Large intestine (tissue), 3 donors: ENCODE measurements around the gene TOP3B. TPM values are rescaled to one million over a fixed set of nuclear protein-coding genes. Genes with fewer than 3 reads are reported as not detected.
"Not testable (repeated sequence)": the region's sequence is repeated elsewhere in the genome, so short reads cannot be mapped to it uniquely, and the experiment has no call there.

ENCODE experiments used
- DNase-seq, 2 donors: peaks; one replicate each; pipeline versions ENCODE4 v3.0.0 to v3.0.0-alpha.2; 2013
- H3K27ac ChIP-seq: one replicate; pipeline ENCODE4 v1.5.1; 2013; ENCODE audit warnings: low read length
- H3K27me3 ChIP-seq: 2 replicates; pipeline ENCODE4 v1.6.1; 2013; ENCODE audit warnings: low read length; ENCODE audit not compliant: control insufficient read depth, insufficient read depth
- H3K36me3 ChIP-seq: 2 replicates; pipeline ENCODE4 v1.6.1; 2013; ENCODE audit warnings: low read length; ENCODE audit not compliant: control insufficient read depth, insufficient read depth
- H3K4me1 ChIP-seq: one replicate; pipeline ENCODE4 v1.6.1; 2013; ENCODE audit warnings: low read length; ENCODE audit not compliant: control insufficient read depth, insufficient read depth
- H3K4me3 ChIP-seq: one replicate; pipeline ENCODE4 v1.5.1; 2013; ENCODE audit warnings: low read length
- H3K9me3 ChIP-seq: one replicate; pipeline ENCODE4 v1.6.1; 2013; ENCODE audit warnings: mild to moderate bottlenecking, low read depth, low read length, moderate library complexity; ENCODE audit not compliant: control insufficient read depth
- WGBS: methylation state at CpG from one replicate; pipeline ENCODE4 v1.1.5; 2013; ENCODE audit warnings: low lambda C conversion rate; ENCODE audit not compliant: insufficient coverage; 5-methylcytosine and 5-hydroxymethylcytosine counted together
- polyA plus RNA-seq: library from polyadenylated mRNA; unstranded; fragments of 120-200 nt; gene quantifications from one replicate; pipeline ENCODE4 v1.2.1, GENCODE V29; 2013

The TOP3B gene
- polyA plus RNA-seq, 1 donor, result 32.3 TPM

GRCh38 chr22:21942407-21943343 is 39.9 kb downstream of the TOP3B start:
- Histone ChIP-seq H3K4me1 (peaks cover 2% of the 10 kb centered on the region), H3K9me3 (no peaks in the 10 kb centered on the region), H3K4me3 (no peak overlapping the region), H3K27ac (peak overlapping the region; percentile 17), H3K36me3 (peaks cover 24% of the 10 kb centered on the region), H3K27me3 (no peaks in the 10 kb centered on the region)
- peak; percentile 18 to 30 for DNase-seq
- WGBS, result no CpG with 5 or more reads among the region's 19 CpGs

GRCh38 chr22:21941921-21942320 is 40.7 kb downstream of the TOP3B start:
- peaks cover 24% of the 10 kb centered on the region for H3K36me3 ChIP-seq
- no peaks in the 10 kb centered on the region for H3K27me3 ChIP-seq
- WGBS, result no CpG with 5 or more reads among the region's 8 CpGs
- H3K27ac ChIP-seq, result peak overlapping the region; percentile 17
- H3K9me3 ChIP-seq, result no peaks in the 10 kb centered on the region
- peaks cover 10% of the 10 kb centered on the region for H3K4me1 ChIP-seq
- no peak for DNase-seq
- H3K4me3 ChIP-seq, result no peak overlapping the region

- Histone ChIP-seq H3K27ac (no peak overlapping the region), H3K27me3 (no peaks in the 10 kb centered on the region), H3K4me3 (no peak overlapping the region), H3K9me3 (no peaks in the 10 kb centered on the region), H3K36me3 (peaks cover 25% of the 10 kb centered on the region), H3K4me1 (peaks cover 11% of the 10 kb centered on the region)
- WGBS, result no CpG with 5 or more reads among the region's 3 CpGs
- DNase-seq, result no peak
These were observed 42.1 kb downstream of the TOP3B start for GRCh38 chr22:21940521-21940920.

- Histone ChIP-seq H3K4me1 (peaks cover 11% of the 10 kb centered on the region), H3K36me3 (peaks cover 20% of the 10 kb centered on the region)
- H3K27ac ChIP-seq, H3K9me3 ChIP-seq, H3K4me3 ChIP-seq, DNase-seq, H3K27me3 ChIP-seq: not testable (repeated sequence)
- WGBS, result no CpG with 5 or more reads among the region's 5 CpGs
These were observed 42.7 kb downstream of the TOP3B start for GRCh38 chr22:21939935-21940334.

- DNase-seq, result no peak
- no CpG with 5 or more reads among the region's 10 CpGs for WGBS
These were observed 43.1 kb downstream of the TOP3B start for GRCh38 chr22:21939461-21939913.

GRCh38 chr22:21938906-21939305 is 43.7 kb downstream of the TOP3B start:
- no peak overlapping the region for H3K4me3 ChIP-seq
- H3K4me1 ChIP-seq, result peaks cover 11% of the 10 kb centered on the region
- H3K27ac ChIP-seq, result no peak overlapping the region
- no peaks in the 10 kb centered on the region for H3K9me3 ChIP-seq
- H3K27me3 ChIP-seq, result no peaks in the 10 kb centered on the region
- H3K36me3 ChIP-seq, result peaks cover 17% of the 10 kb centered on the region
- no CpG with 5 or more reads among the region's 11 CpGs for WGBS
- DNase-seq, result no peak

More at GRCh38 chr22:21939461-21939913, 43.1 kb downstream of the TOP3B start:
- Histone ChIP-seq H3K27me3 (no peaks in the 10 kb centered on the region), H3K4me3 (no peak overlapping the region), H3K4me1 (peaks cover 11% of the 10 kb centered on the region), H3K36me3 (peaks cover 18% of the 10 kb centered on the region), H3K27ac (no peak overlapping the region), H3K9me3 (no peaks in the 10 kb centered on the region)

- peaks cover 11% of the 10 kb centered on the region for H3K4me1 ChIP-seq
- no peaks in the 10 kb centered on the region for H3K9me3 ChIP-seq
- peak overlapping the region; percentile 92 for H3K27ac ChIP-seq
- H3K4me3 ChIP-seq, result peak overlapping the region; percentile 73
- H3K36me3 ChIP-seq, result peaks cover 22% of the 10 kb centered on the region
- no CpG with 5 or more reads among the region's 42 CpGs for WGBS
- peak; percentile 91 to 95 for DNase-seq
- H3K27me3 ChIP-seq, result no peaks in the 10 kb centered on the region
These were observed 44.3 kb downstream of the TOP3B start for GRCh38 chr22:21938071-21938822.

- peaks cover 27% of the 10 kb centered on the region for H3K36me3 ChIP-seq
- H3K9me3 ChIP-seq, result no peaks in the 10 kb centered on the region
- H3K27me3 ChIP-seq, result no peaks in the 10 kb centered on the region
- no CpG with 5 or more reads among the region's 8 CpGs for WGBS
- peak overlapping the region; percentile 92 for H3K27ac ChIP-seq
- DNase-seq, result no peak
- peaks cover 11% of the 10 kb centered on the region for H3K4me1 ChIP-seq
- peak overlapping the region; percentile 7 for H3K4me3 ChIP-seq
These were observed 44.8 kb downstream of the TOP3B start for GRCh38 chr22:21937821-21938070.

- no CpG with 5 or more reads among the region's 20 CpGs for WGBS
- no peak for DNase-seq
- Histone ChIP-seq H3K36me3 (peaks cover 33% of the 10 kb centered on the region), H3K27me3 (no peaks in the 10 kb centered on the region), H3K4me1 (peaks cover 11% of the 10 kb centered on the region), H3K4me3 (peak overlapping the region; percentile 7), H3K9me3 (no peaks in the 10 kb centered on the region), H3K27ac (peak overlapping the region; percentile 92)
These were observed 45.4 kb downstream of the TOP3B start for GRCh38 chr22:21937041-21937820.
